Fibroblast of lung (primary cell): Measurements from ENCODE around the gene SLC35A1. TPM values are rescaled to one million over a fixed set of nuclear protein-coding genes. Genes with fewer than 3 reads are reported as not detected.

ENCODE experiments used
- DNase-seq, 2 donors: peaks; one replicate each; pipeline versions ENCODE4 v3.0.0 to v3.0.0-alpha.2; 2010; ENCODE audit warnings: low read depth in 2 of 2
- H2AFZ ChIP-seq: 2 replicates; pipeline ENCODE4 v1.5.1; 2012; ENCODE audit warnings: low read length, control low read depth, inconsistent platforms
- H3K27ac ChIP-seq: 2 replicates; pipeline ENCODE4 v1.5.1; 2011; ENCODE audit warnings: low read length, control low read depth; ENCODE audit not compliant: insufficient read depth
- H3K27me3 ChIP-seq: 2 replicates; pipeline ENCODE4 v1.5.1; 2011; ENCODE audit warnings: mild to moderate bottlenecking, low read length; ENCODE audit not compliant: control insufficient read depth, insufficient read depth
- H3K36me3 ChIP-seq: 2 replicates; pipeline ENCODE4 v1.5.1; 2011; ENCODE audit warnings: low read length; ENCODE audit not compliant: control insufficient read depth, insufficient read depth
- H3K4me1 ChIP-seq: 2 replicates; pipeline ENCODE4 v1.5.1; 2011; ENCODE audit warnings: low read length; ENCODE audit not compliant: control insufficient read depth, insufficient read depth; ENCODE audit errors: extremely low read depth
- H3K4me2 ChIP-seq: 2 replicates; pipeline ENCODE4 v1.5.1; 2011; ENCODE audit warnings: low read length, control low read depth; ENCODE audit not compliant: insufficient read depth; ENCODE audit errors: extremely low read depth
- H3K4me3 ChIP-seq, 4 experiments: fragments of 200-600 bp in 1 of 4; sonication (generic) in 1 of 4; replicated peaks in 1 of 4; 2 replicates each; pipeline ENCODE4 v1.5.1; 2011 to 2016; ENCODE audit warnings: low read length in 4 of 4, low read depth in 3 of 4, mild to moderate bottlenecking in 3 of 4, control low read depth in 2 of 4, inconsistent platforms in 1 of 4, mixed read lengths in 1 of 4; ENCODE audit not compliant: insufficient read depth in 1 of 4; ENCODE audit errors: control extremely low read depth in 1 of 4
- H3K79me2 ChIP-seq: 2 replicates; pipeline ENCODE4 v1.5.1; 2012; ENCODE audit warnings: mild to moderate bottlenecking, low read length, inconsistent platforms; ENCODE audit not compliant: control insufficient read depth, insufficient read depth
- H3K9ac ChIP-seq: 2 replicates; pipeline ENCODE4 v1.5.1; 2011; ENCODE audit warnings: mild to moderate bottlenecking, low read length, control low read depth; ENCODE audit not compliant: insufficient read depth
- H3K9me3 ChIP-seq: 2 replicates; pipeline ENCODE4 v1.5.1; 2012; ENCODE audit warnings: low read depth, low read length; ENCODE audit not compliant: control insufficient read depth, insufficient read depth
- H4K20me1 ChIP-seq: 2 replicates; pipeline ENCODE4 v1.5.1; 2011; ENCODE audit warnings: low read length; ENCODE audit not compliant: control insufficient read depth, insufficient read depth; ENCODE audit errors: extremely low read depth
- EZH2 ChIP-seq: IDR thresholded peaks from 2 replicates; pipeline ENCODE4 v1.5.1; 2012; ENCODE audit warnings: low read length, control low read depth, mild to moderate bottlenecking; ENCODE audit errors: missing control alignments
- polyA plus RNA-seq, 2 donors: library from polyadenylated mRNA; depleted of rRNA in 1 of 2; stranded (reverse) in 1 of 2; unstranded in 1 of 2; fragments of >200 nt; gene quantifications; 2 replicates each; pipeline ENCODE4 v1.2.1, GENCODE V29; 2011 to 2012; ENCODE audit warnings: missing spikeins in 1 of 2
- total RNA-seq: library from RNA; depleted of rRNA; stranded (reverse); fragments of >200 nt; gene quantifications from 2 replicates; pipeline ENCODE4 v1.2.1, GENCODE V29; 2014
- TF ChIP-seq, protein P1 (sequence below), 2 donors: IDR thresholded peaks in 1 of 2; conservative IDR thresholded peaks in 1 of 2; 1 replicate in 1 of 2; 2 replicates in 1 of 2; pipeline ENCODE4 v1.5.1; 2011 to 2012; ENCODE audit warnings: low read length in 2 of 2, control low read depth in 1 of 2, inconsistent platforms in 1 of 2, low read depth in 1 of 2, mild to moderate bottlenecking in 1 of 2

The SLC35A1 gene
- total and polyA plus RNA-seq, 2 donors (not counting 1 experiment from before 2014, with no cell fraction given) = 27.6 to 35.8 TPM

DNA sequence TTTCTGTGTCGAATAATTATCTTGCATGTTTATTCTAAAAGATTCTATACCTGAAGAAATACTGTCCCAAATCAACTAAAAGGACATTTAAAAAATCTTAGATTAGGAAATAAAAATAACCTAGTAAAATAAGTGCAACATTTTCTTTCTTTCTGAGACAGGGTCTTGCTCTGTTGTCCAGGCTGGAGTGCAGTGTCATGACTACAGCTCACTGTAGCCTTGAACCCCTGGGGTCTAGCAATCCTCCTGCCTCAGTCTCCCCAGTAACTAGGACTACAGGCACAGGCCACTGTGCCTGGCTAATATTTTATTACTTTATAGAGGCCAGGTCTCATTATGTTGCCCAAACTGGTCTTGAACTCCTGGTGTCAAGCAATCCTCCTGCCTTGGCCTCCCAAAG is 68.3 kb downstream of the SLC35A1 start:
- Histone ChIP-seq H3K4me3 (no peak overlapping the region), H3K9ac (no peak overlapping the region), H3K27me3 (no peaks in the 10 kb centered on the region), H3K79me2 (no peaks in the 10 kb centered on the region), H3K27ac (no peak overlapping the region), H2AFZ (no peak overlapping the region), H3K4me2 (no peak overlapping the region), H3K9me3 (no peaks in the 10 kb centered on the region), H3K36me3 (peaks cover 3% of the 10 kb centered on the region), H3K4me1 (no peaks in the 10 kb centered on the region), H4K20me1 (no peaks in the 10 kb centered on the region)
- no peak for DNase-seq
- TF ChIP-seq EZH2 = no peak
- TF ChIP-seq, protein P1, sequence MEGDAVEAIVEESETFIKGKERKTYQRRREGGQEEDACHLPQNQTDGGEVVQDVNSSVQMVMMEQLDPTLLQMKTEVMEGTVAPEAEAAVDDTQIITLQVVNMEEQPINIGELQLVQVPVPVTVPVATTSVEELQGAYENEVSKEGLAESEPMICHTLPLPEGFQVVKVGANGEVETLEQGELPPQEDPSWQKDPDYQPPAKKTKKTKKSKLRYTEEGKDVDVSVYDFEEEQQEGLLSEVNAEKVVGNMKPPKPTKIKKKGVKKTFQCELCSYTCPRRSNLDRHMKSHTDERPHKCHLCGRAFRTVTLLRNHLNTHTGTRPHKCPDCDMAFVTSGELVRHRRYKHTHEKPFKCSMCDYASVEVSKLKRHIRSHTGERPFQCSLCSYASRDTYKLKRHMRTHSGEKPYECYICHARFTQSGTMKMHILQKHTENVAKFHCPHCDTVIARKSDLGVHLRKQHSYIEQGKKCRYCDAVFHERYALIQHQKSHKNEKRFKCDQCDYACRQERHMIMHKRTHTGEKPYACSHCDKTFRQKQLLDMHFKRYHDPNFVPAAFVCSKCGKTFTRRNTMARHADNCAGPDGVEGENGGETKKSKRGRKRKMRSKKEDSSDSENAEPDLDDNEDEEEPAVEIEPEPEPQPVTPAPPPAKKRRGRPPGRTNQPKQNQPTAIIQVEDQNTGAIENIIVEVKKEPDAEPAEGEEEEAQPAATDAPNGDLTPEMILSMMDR (conservative IDR thresholded peaks at IDR 0.05 in 1 of 2, IDR thresholded peaks at IDR 0.05 in 1 of 2; ENCODE audit: low read depth in 1 of 2, low read length in 2 of 2) = no peak

DNA sequence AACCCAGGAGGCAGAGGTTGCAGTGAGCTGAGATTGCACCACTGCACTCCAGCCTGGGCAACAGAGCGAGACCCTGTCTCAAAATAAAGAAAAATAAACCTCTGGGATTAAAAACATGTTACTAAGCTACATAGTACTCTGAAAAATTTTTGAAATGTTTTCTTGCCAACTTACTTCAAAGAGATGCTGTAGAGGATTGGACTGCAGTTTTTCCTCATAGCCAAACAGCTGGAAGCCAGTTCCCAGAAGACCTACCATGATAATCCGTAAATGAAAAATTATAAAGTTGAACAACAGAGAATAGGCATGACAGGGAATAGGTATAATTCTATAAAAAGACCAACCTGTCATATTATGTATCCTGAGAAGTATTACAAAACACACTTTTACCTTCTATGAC is 69.0 kb downstream of the SLC35A1 start:
- H3K36me3 ChIP-seq = peaks cover 3% of the 10 kb centered on the region
- H3K4me3 ChIP-seq = no peak overlapping the region
- H3K9me3 ChIP-seq = no peaks in the 10 kb centered on the region
- H3K4me1 ChIP-seq = no peaks in the 10 kb centered on the region
- no peaks in the 10 kb centered on the region for H3K79me2 ChIP-seq
- H3K27ac ChIP-seq = no peak overlapping the region
- H3K4me2 ChIP-seq = no peak overlapping the region
- no peaks in the 10 kb centered on the region for H3K27me3 ChIP-seq
- no peak for DNase-seq
- no peak overlapping the region for H3K9ac ChIP-seq
- no peaks in the 10 kb centered on the region for H4K20me1 ChIP-seq
- no peak overlapping the region for H2AFZ ChIP-seq
- TF ChIP-seq EZH2 = no peak
- TF ChIP-seq, protein P1 (conservative IDR thresholded peaks at IDR 0.05 in 1 of 2, IDR thresholded peaks at IDR 0.05 in 1 of 2; ENCODE audit: low read depth in 1 of 2, low read length in 2 of 2) = no peak

DNA sequence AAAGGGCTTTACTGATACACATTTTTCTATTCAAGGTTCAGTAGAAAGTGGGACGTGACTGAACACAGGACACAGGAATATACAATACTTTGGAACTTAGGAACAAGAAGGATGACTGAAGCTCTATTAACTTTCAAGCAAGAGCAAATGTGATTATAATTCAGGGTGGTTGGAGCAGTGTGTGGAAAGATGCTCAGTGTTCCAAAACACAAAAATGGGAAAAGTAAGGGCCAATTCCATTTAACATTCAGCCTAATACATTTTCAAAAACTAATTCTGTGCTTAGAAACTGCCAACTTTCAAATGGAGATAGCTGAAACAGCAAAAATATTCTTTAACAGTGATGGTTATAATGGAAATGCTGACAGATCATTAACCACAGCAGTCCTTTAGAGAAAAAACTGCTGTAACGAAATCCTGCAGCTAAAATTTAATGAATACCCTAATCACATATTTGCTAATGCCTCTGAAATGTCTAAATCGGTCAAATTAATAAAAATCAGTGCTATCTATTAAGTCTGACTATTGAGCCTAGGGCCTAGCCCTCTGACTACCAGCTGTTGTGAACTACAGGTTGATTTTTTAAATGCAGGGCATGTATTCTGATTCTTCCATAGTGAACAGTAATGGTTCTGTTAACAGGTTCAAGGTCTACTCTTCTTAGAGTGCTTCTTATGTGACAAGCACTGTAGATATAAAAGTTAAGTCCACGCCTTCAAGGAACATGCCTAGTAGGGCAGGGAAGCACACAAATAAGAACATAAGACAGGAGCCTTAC is 71.1 kb downstream of the SLC35A1 start:
- no peak overlapping the region for H3K9ac ChIP-seq
- H3K27ac ChIP-seq = no peak overlapping the region
- TF ChIP-seq EZH2 = no peak
- TF ChIP-seq, protein P1 (conservative IDR thresholded peaks at IDR 0.05 in 1 of 2, IDR thresholded peaks at IDR 0.05 in 1 of 2; ENCODE audit: low read depth in 1 of 2, low read length in 2 of 2) = no peak
- H3K79me2 ChIP-seq = no peaks in the 10 kb centered on the region
- no peak for DNase-seq
- H3K4me2 ChIP-seq = no peak overlapping the region
- no peak overlapping the region for H2AFZ ChIP-seq
- H3K27me3 ChIP-seq = no peaks in the 10 kb centered on the region
- peaks cover 3% of the 10 kb centered on the region for H3K36me3 ChIP-seq
- H4K20me1 ChIP-seq = no peaks in the 10 kb centered on the region
- H3K4me3 ChIP-seq = no peak overlapping the region
- H3K4me1 ChIP-seq = no peaks in the 10 kb centered on the region
- H3K9me3 ChIP-seq = no peaks in the 10 kb centered on the region
